GM19025 (cell line): ENCODE measurements around the gene FAM193A.
"Not testable (repeated sequence)": the region's sequence is repeated elsewhere in the genome, so short reads cannot be mapped to it uniquely, and the experiment has no call there.

Experiments used
- ATAC-seq: cut with Tn5 transposase; IDR thresholded peaks from one replicate; pipeline ENCODE4 v1.9.1; 2021; ENCODE audit warnings: mild to moderate bottlenecking, low read depth, moderate library complexity; ENCODE audit not compliant: unreplicated experiment

Gene FAM193A

GRCh38 chr4:2536193-2537010 is at the start of gene FAM193A:
Gene FAM193A, plus strand, starts transcription at chr4:2536647. Its CDS starts 269 bp downstream, at chr4:2536916.
- ATAC-seq = peak; percentile 85

DNA sequence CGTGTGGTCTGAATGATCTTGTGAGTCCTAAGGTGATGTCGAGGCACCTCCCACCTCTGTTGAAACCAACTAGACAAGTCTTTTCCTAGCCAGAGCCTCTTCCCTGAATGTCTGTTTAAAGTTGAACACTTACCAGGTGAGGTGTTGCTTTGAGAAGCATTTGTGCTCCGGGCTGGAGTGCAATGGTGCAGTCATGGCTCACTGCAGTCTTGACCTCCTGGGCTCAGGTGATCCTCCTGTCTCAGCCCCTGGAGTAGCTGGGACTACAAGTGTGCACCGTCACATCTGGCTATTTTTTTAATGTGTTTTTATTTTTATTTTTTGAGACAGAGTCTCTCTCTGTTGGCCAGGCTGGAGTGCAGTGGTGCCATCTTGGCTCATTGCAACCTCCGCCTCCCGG is 49.5 kb upstream of the FAM193A start:
- ATAC-seq = no peak

DNA sequence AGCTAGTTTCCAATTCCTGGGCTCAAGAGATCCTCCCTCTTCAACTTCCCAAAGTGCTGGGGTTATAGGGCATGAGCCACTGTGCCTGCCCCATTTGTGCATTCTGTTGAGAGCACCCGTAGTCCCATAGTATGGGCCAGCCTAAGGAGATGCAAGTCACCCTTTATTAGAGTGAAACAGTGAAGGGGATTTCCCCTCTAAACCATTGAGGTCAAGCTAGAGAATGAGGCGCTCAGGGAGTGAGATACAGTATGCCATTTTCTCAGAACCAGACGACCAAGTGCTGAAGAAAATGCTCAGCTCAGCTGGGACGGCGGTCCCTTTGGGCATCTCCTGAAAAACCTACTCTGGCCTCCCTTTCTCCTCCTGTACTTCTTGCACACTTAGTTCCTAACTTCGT is 48.8 kb upstream of the FAM193A start:
- peak; percentile 48 for ATAC-seq

GRCh38 chr4:2489081-2489805 is 47.2 kb upstream of the FAM193A start:
- ATAC-seq = no peak

DNA sequence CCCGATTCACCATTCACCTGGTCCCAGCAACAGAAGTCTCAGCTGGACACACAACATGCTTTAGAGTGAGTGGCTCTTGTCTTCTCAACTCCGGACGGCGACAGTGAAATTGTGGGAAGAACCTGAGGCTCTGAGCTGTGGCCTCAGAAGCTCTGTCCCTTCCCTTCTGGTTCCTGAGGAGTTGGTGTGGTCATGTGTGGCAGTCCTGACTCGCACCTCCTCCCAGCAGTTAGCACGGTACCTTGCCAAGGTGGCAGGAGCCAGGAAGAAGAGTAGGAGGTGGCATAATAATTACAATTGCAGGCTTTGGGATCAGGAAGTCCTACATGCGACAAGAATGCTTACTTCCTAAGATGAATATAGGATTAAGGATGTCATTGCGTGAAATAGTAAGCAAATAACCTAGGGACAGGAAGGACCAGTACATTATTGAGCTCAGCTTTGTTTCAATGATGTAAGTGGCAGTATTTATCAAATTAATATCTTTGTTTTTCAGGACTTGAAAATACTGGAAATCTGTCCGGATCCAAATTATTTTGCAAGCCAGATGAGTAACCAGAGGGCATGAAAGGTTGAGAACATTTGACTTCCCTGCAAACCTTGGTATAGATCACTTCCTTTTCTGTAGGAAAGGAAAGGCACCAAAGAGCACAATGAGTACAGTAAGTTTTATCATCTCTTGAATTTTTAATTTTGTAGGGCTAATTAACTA is 46.5 kb upstream of the FAM193A start:
- no peak for ATAC-seq

GRCh38 chr4:2492970-2493369 is 43.5 kb upstream of the FAM193A start:
- no peak for ATAC-seq

DNA sequence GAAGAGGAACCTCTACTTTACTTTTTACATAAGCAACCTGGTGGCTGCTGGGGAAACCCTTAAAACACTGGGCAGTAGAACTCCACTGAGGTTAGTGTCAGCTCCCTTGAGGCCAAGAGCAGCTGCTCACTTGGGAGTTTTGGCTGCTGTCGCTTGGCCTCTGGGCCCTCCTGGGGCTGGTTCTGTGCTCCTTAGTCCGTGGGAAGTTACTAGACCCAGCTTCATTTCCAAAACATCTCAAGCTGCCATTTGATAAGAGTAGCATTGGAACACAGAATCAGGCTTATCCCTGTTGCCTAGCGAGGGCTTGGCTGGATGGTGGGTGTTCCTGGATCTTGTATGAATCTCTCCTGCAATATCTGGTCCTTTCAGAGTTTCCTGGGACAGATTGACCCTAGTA is 41.5 kb upstream of the FAM193A start:
- no peak for ATAC-seq

GRCh38 chr4:2497324-2497723 is 39.1 kb upstream of the FAM193A start:
- no peak for ATAC-seq

GRCh38 chr4:2497931-2498330 is 38.5 kb upstream of the FAM193A start:
- peak; percentile 88 for ATAC-seq

DNA sequence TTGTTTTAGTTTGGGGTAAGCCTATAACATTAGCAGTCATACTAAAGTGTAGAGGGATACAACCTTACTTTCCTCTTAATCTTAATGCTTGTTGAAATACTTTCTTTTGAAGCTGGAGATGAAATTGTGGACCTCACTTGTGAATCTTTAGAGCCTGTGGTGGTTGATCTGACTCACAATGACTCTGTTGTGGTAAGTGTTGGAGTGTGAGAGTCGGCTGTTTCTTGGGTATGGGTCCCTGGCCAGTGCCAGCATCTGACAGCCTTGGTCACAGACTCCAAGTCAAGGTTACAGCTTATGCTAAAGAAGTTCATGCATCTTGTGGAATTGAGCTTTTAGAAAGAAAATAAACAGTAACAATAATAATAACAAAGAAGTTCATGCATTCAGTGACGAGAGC is 35.9 kb upstream of the FAM193A start:
- no peak for ATAC-seq

DNA sequence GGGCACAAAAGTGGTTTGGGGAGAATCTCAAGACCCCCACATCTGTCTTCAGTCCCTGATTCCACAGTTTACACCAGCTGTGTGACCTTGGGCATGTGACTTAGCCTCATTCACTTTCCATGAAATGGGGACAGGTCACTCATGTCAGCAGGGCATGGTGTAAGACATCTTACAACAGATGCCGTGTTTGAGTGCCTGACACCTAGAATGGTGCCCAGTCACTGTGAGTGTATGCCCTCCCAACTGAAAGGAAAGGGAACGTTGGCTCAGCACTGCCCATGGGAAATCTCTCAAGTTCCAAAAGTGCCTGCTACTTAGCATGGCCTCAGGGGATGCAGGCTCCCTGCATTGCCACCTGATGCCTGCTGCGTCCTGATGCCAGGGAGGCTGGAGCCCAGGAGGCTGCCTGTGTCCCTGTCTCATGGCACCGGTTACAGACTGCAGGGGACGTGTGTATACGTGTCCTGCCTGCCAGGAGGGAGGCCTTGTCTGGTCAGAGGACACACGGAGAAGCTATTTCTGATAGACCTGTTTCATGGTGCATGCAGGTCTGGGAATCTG is 35.3 kb upstream of the FAM193A start:
- no peak for ATAC-seq

DNA sequence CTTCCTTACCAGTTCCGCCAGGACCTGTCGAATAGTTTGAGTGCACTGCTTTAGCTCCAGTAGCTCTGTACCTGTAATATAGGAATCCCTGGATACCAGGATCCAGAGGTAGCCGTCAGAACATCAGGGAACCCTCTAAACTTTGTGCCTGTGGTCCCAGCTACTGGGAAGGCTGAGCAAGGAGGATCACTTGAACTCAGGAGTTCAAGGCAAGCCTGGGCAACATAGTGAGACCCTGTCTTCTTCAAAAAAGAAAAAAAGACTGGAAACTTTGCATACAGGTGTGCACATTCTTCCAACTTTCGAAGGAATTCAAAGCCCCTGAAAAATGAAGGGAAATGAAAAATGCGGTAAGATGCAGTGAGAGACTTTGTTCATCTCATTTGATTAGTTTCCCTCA is 32.6 kb upstream of the FAM193A start:
- ATAC-seq = no peak

GRCh38 chr4:2507259-2507658 is 29.2 kb upstream of the FAM193A start:
- ATAC-seq = no peak

DNA sequence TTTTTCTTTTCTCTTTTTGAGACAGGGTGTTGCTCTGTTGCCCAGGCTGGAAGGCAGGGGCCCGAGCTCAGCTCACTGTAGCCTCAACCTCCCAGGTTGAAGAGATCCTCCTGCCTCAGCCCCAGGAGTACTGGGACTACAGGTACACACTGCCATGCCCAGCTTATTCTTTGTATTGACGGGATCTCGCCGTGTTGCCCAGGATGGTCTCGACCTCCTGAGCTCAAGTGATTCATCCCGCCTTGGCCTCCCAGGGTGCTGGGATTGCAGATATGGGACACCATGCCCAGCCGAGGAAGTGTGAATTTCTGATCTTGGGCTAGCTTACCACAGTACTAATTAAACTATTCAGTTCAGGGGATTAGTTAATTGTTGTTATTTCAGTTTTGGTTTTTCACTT is 28.6 kb upstream of the FAM193A start:
- ATAC-seq = no peak

- no peak for ATAC-seq
Measured at GRCh38 chr4:2510351-2511259, 25.8 kb upstream of the FAM193A start.

DNA sequence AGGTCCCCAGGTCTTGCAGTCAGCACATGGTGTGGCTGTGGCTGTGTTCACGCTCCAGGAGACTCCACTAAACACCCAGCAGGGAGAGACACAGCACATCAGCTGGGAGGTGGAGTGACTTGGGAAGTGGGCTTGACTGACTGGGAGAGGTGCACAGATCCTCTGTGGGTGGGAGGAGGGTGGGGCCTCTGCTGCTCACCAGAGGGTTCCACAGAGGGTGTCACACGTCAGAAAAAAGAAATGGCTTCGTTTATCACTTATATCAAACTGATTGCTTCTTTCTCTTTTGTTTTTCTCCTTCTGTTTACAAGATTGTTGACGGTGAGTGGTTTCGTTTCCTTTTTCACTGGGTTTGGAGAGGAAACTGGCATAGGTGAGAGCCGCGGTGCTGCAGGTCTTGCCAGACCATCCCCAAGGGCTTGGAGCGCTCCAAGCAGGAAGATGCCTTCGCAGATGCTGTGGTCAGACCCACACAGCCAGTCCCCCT is 24.8 kb upstream of the FAM193A start:
- no peak for ATAC-seq

GRCh38 chr4:2512396-2513135 is 23.9 kb upstream of the FAM193A start:
- no peak for ATAC-seq

GRCh38 chr4:2514193-2514592 is 22.3 kb upstream of the FAM193A start:
- not testable (repeated sequence) for ATAC-seq

GRCh38 chr4:2514944-2515343 is 21.5 kb upstream of the FAM193A start:
- not testable (repeated sequence) for ATAC-seq
